WI38 (cell line): ENCODE results near the gene NTHL1.
A peak's percentile ranks its signal among the peaks of the same experiment; 100 is the strongest.

ENCODE experiments used
- H3K4me3 ChIP-seq: 2 replicates; pipeline ENCODE4 v1.5.1; 2011; ENCODE audit warnings: low read depth, mild to moderate bottlenecking, control low read depth, low read length
- TF ChIP-seq, protein P1 (sequence below): IDR thresholded peaks from 2 replicates; pipeline ENCODE4 v1.5.1; 2012; ENCODE audit warnings: low read depth, mild to moderate bottlenecking, control low read depth, low read length

NTHL1 gene

DNA sequence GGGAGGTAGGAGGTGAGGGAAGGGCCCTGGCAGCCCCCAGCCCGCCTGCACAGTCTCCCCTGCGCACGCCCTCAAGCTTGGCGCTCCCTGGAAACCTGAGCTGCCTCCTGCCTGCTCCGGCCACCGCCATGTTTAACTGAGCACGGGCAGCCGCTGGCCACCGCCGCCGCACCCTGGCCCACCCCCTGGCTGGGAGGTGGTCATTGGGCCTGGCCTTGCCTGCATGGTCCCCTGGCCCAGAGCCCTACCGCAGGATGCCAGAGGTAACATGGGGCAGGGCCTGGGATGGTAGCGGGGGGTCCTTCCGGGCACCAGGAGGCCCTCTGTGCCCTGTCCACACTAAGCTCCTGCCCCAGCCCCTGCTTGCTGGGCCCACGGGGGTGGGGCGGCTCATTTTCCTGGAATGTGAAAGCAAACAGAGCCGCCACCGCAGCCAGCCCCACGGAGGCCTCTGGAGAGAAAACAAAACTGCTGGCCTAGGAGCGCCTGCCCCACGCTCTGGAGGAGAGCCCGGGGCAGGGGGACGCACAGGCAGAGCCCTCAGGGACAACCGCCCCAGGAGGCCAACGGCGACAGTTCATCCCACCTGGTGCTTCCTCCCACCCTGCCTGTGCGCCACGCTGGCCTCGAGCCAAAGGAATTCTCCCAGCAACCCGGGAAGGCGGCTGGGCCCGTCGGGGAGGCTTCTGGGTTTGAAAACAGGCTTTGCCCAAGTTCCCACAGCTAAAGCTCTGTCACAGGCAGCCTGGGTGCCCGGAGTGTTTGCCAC lies 12.0 kb downstream of the NTHL1 start:
- H3K4me3 ChIP-seq, result peak overlapping the region; percentile 30
- TF ChIP-seq, protein P1, sequence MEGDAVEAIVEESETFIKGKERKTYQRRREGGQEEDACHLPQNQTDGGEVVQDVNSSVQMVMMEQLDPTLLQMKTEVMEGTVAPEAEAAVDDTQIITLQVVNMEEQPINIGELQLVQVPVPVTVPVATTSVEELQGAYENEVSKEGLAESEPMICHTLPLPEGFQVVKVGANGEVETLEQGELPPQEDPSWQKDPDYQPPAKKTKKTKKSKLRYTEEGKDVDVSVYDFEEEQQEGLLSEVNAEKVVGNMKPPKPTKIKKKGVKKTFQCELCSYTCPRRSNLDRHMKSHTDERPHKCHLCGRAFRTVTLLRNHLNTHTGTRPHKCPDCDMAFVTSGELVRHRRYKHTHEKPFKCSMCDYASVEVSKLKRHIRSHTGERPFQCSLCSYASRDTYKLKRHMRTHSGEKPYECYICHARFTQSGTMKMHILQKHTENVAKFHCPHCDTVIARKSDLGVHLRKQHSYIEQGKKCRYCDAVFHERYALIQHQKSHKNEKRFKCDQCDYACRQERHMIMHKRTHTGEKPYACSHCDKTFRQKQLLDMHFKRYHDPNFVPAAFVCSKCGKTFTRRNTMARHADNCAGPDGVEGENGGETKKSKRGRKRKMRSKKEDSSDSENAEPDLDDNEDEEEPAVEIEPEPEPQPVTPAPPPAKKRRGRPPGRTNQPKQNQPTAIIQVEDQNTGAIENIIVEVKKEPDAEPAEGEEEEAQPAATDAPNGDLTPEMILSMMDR, result no peak

- peak overlapping the region; percentile 30 for H3K4me3 ChIP-seq
- TF ChIP-seq, protein P1, result no peak
These were observed 12.8 kb downstream of the NTHL1 start for GRCh38 chr16:2034696-2035430.

DNA sequence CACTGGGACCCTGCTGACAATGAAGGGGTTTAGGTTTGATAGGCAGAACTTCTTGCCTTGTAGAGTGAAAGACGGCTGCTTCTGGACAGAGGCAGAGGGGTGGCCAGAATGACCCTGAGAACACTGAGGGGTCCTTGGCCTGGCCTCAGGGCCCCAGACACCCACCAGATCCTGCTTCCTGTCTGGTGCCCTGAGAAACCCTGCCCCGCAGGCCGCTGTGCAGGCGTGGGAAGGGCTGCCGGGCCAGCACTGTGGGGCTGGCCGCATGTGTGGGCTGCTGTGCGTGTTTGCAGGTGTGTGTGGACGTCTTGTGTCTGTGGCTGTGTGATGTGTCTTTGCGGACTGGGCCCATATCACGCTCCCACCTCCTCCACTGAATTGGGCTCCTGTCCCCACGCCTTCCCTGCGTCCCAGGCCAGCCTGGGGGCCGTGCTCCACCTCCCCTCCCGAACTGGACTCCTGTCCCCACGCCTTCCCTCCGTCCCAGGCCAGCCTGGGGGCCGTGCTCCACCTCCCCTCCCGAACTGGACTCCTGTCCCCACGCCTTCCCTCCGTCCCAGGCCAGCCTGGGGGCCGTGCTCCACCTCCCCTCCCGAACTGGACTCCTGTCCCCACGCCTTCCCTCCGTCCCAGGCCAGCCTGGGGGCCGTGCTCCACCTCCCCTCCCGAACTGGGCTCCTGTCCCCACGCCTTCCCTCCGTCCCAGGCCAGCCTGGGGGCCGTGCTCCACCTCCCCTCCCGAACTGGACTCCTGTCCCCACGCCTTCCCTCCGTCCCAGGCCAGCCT lies 13.5 kb downstream of the NTHL1 start:
- peak overlapping the region; percentile 59 for H3K4me3 ChIP-seq

DNA sequence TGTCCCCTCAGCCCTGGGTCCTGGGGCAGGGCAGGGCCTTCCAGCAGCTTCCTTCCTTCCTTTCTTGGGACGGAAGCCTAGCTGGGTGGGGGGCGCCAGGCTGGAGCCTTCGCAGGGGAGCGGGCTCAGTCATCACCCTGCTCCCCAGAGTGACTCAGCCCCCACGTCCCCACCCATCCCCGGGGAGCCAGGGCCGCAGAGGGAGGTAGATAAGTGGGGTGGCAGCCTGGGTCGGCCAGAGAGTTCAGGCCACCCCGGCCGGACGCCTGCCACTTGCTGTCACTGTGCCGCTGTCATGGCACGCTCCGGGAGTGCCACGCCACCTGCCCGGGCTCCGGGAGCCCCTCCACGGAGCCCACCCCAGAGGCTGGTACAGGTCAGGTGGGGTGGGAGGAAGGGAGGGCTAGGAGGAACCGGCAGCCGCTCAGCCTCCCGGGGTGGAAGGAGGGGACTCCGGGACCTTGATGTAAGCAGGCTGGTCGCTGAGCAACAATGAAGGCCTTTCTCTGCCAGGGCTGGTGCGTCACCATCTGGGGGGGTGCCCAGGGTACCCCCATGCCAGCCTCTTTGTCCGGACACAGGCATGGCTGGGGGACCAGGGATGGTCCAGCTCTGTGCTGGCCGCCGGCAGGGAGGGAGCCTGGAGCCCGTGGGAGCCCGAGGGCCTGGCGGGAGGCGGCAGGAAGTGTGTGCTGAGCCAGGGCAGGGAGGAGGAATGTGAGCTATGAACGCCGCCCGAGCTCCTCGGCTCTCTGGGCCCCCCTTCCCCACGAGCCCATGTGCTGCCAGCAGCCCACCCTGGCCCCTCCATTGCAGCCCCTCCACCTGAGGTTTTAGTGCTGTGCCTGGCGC lies 14.4 kb downstream of the NTHL1 start:
- peak overlapping the region; percentile 59 for H3K4me3 ChIP-seq
- TF ChIP-seq, protein P1, result no peak

- TF ChIP-seq, protein P1, result no peak
- H3K4me3 ChIP-seq, result peak overlapping the region; percentile 59
These were observed 15.2 kb downstream of the NTHL1 start for GRCh38 chr16:2032285-2033056.

DNA sequence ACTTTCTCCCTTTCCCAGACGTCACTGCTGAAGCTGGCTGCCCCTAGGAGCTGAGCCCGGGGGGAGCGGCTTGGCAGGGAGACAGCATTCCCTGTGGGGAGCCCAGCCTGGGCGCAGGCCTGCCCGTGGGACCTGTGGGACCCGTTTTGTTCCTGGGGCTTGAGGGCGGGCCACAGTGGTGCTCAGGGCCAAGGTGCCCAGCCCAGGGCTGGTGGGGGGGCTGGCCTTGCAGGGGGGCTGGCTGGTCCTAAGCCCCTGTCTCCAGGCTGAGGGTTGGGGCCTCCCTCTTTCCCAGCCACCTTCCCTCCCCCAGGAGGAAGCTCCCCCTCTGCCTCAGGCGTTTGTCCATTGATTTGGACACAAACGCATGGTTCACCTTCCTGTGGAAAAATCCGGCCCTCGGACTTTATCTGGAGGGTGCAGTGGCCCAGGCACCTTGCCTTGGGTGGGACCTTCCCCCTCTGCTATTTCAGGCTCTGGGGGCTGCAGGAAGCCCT lies 16.5 kb downstream of the NTHL1 start:
- no peak overlapping the region for H3K4me3 ChIP-seq
- TF ChIP-seq, protein P1, result no peak
